Endodermal cell (in vitro differentiated cells): ENCODE results near the gene ZNF345. TPM values are rescaled to one million over a fixed set of nuclear protein-coding genes. Genes with fewer than 3 reads are reported as not detected.
A peak's percentile ranks its signal among the peaks of the same experiment; 100 is the strongest.

ENCODE experiments used
- DNase-seq: peaks from one replicate; pipeline ENCODE4 v3.0.0-alpha.2; 2017
- H3K27ac ChIP-seq: 2 replicates; pipeline ENCODE4 v1.5.1; 2013; ENCODE audit warnings: mild to moderate bottlenecking, low read depth, low read length, moderate library complexity
- H3K27me3 ChIP-seq: 2 replicates; pipeline ENCODE4 v1.6.1; 2013; ENCODE audit warnings: mild to moderate bottlenecking, low read length, moderate library complexity; ENCODE audit not compliant: insufficient read depth, control insufficient read depth, poor library complexity, severe bottlenecking
- H3K36me3 ChIP-seq: 2 replicates; pipeline ENCODE4 v1.7.0; 2013; ENCODE audit warnings: mild to moderate bottlenecking, low read length, moderate library complexity; ENCODE audit not compliant: control insufficient read depth, insufficient read depth
- H3K4me1 ChIP-seq: one replicate; pipeline ENCODE4 v1.7.0; 2013; ENCODE audit warnings: low read length; ENCODE audit not compliant: control insufficient read depth, insufficient read depth
- H3K4me3 ChIP-seq: 2 replicates; pipeline ENCODE4 v1.5.1; 2013; ENCODE audit warnings: mild to moderate bottlenecking, low read length, moderate library complexity
- H3K9ac ChIP-seq: 2 replicates; pipeline ENCODE4 v1.6.1; 2013; ENCODE audit warnings: mild to moderate bottlenecking, low read length, moderate library complexity; ENCODE audit not compliant: poor library complexity, severe bottlenecking; ENCODE audit errors: extremely low read depth
- H3K9me3 ChIP-seq: 2 replicates; pipeline ENCODE4 v1.6.1; 2013; ENCODE audit warnings: mild to moderate bottlenecking, low read length, moderate library complexity; ENCODE audit not compliant: control insufficient read depth
- H3K27ac Mint-ChIP-seq: 2 replicates; pipeline ENCODE4 v1.8.0; 2020; ENCODE audit warnings: mixed read lengths
- H3K27me3 Mint-ChIP-seq: 2 replicates; pipeline ENCODE4 v1.8.0; 2021; ENCODE audit warnings: mild to moderate bottlenecking, mixed read lengths; ENCODE audit not compliant: insufficient read depth
- H3K36me3 Mint-ChIP-seq: 2 replicates; pipeline ENCODE4 v1.8.0; 2020; ENCODE audit warnings: low read depth, mixed read lengths
- H3K4me1 Mint-ChIP-seq: 2 replicates; pipeline ENCODE4 v1.8.0; 2020; ENCODE audit warnings: mixed read lengths
- H3K4me3 Mint-ChIP-seq: 2 replicates; pipeline ENCODE4 v1.8.0; 2020; ENCODE audit warnings: mild to moderate bottlenecking, moderate library complexity, mixed read lengths
- H3K9me3 Mint-ChIP-seq: 2 replicates; pipeline ENCODE4 v1.8.0; 2020; ENCODE audit warnings: mild to moderate bottlenecking, mixed read lengths
- CTCF ChIP-seq: fragments of 200-600 bp; sonication (generic); conservative IDR thresholded peaks from 2 replicates; pipeline ENCODE4 v1.5.0; 2021; ENCODE audit warnings: antibody characterized with exemption, mild to moderate bottlenecking
- WGBS, 2 experiments: methylation state at CpG; one replicate each; pipeline versions ENCODE4 v1.1.5 to v1.1.7; 2013; ENCODE audit warnings: missing lambda C conversion rate in 2 of 2, mixed read lengths in 1 of 2; ENCODE audit not compliant: insufficient coverage in 1 of 2, insufficient read length in 1 of 2; 5-methylcytosine and 5-hydroxymethylcytosine counted together
- long read RNA-seq, 4 experiments: library from polyadenylated mRNA in 2 of 4; library from RNA in 1 of 4; library from capped mRNA in 1 of 4; stranded (forward) in 3 of 4; unstranded in 1 of 4; transcript quantifications; one replicate each; pipeline ENCODE4 v2.0.0, GENCODE V29; 2020 to 2021; ENCODE audit warnings: inconsistent platforms in 1 of 4
- polyA plus RNA-seq, 2 experiments: library from polyadenylated mRNA; stranded (reverse); fragments of 50-300 nt; gene quantifications; one replicate each; pipeline ENCODE4 v1.2.3, GENCODE V29; 2013
- total RNA-seq, 2 donors: library from RNA; stranded (reverse); fragmentation: NEBNext Ultra II Directional in 1 of 2; extraction: Animal tissue kit (Norgen Biotek cat#: 25700) in 1 of 2; gene quantifications; 2 replicates in 1 of 2; 3 replicates in 1 of 2; pipeline ENCODE4 v1.2.1, GENCODE V29; 2021

ZNF345 gene
- 1 to 10 TPM; 7.0 to 9.2 TPM for total RNA-seq
- 5.6 TPM for polyA plus RNA-seq (2013, experiment 1 of 2)
- polyA plus RNA-seq (2013, experiment 2 of 2), result 7.1 TPM
- long read RNA-seq, experiment 1, result 0 reads
- long read RNA-seq, experiment 2, partial matches to known transcripts, result 0 of 9 reads
- long read RNA-seq, experiment 2, other reads (novel, unspliced or antisense), result 5 of 9 reads
- long read RNA-seq, experiment 3, transcript ZNF345-202 (3 exons, 1,971 nt), result major isoform, 14 of 26 reads
- long read RNA-seq, experiment 3, partial matches to known transcripts, result 0 of 26 reads
- long read RNA-seq, experiment 3, other reads (novel, unspliced or antisense), result 8 of 26 reads
- long read RNA-seq, experiment 4, partial matches to known transcripts, result 0 of 2 reads
- long read RNA-seq, experiment 4, other reads (novel, unspliced or antisense), result 0 of 2 reads

GRCh38 chr19:36850559-36851442, at the start of gene ZNF345:
Gene ZNF345 (plus strand): TSS chr19:36850876. CDS start chr19:36876831, 25,955 bp downstream.
- DNase-seq, result peak; percentile 96
- H3K9me3 ChIP-seq, result peaks cover 26% of the 10 kb centered on the region
- Mint-ChIP-seq H3K27ac (no peak within 1 kb of the TSS), H3K4me1 (peaks cover 2% of the 10 kb centered on the region), H3K36me3 (peaks cover 43% of the 10 kb centered on the region), H3K4me3 (no peak within 1 kb of the TSS), H3K9me3 (peaks cover 18% of the 10 kb centered on the region), H3K27me3 (no peaks in the 10 kb centered on the region)
- peaks cover 25% of the 10 kb centered on the region for H3K36me3 ChIP-seq
- TF ChIP-seq CTCF, result no peak
- no peaks in the 10 kb centered on the region for H3K27me3 ChIP-seq
- no peaks in the 10 kb centered on the region for H3K4me1 ChIP-seq
- peak within 1 kb of the TSS; percentile 100 for H3K4me3 ChIP-seq
- peak within 1 kb of the TSS; percentile 87 for H3K27ac ChIP-seq
- 1 to 3% methylated on average over 6 to 43 of the region's 43 CpGs for WGBS, 2 experiments
- H3K9ac ChIP-seq, result peak within 1 kb of the TSS; percentile 84

GRCh38 chr19:36805364-36805763, 45.3 kb upstream of the ZNF345 start:
- H3K9me3 ChIP-seq, result peaks cover 90% of the 10 kb centered on the region
- peaks cover 23% of the 10 kb centered on the region for H3K36me3 ChIP-seq
- DNase-seq, result no peak
- H3K4me1 ChIP-seq, result no peaks in the 10 kb centered on the region
- H3K4me3 Mint-ChIP-seq, result no peak overlapping the region
- H3K27me3 ChIP-seq, result no peaks in the 10 kb centered on the region
- H3K9me3 Mint-ChIP-seq, result peaks cover 78% of the 10 kb centered on the region
- no peak overlapping the region for H3K27ac ChIP-seq
- no peak overlapping the region for H3K27ac Mint-ChIP-seq
- H3K36me3 Mint-ChIP-seq, result peaks cover 66% of the 10 kb centered on the region
- H3K4me1 Mint-ChIP-seq, result no peaks in the 10 kb centered on the region
- 83% methylated on average over 1 of the region's 1 CpG; no CpG with 5 or more reads in 1 of the 2 experiments for WGBS, 2 experiments
- no peak for TF ChIP-seq CTCF
- H3K27me3 Mint-ChIP-seq, result no peaks in the 10 kb centered on the region
- no peak overlapping the region for H3K4me3 ChIP-seq
- H3K9ac ChIP-seq, result no peak overlapping the region

- Histone ChIP-seq H3K9ac (no peak overlapping the region), H3K36me3 (peaks cover 16% of the 10 kb centered on the region), H3K9me3 (peaks cover 90% of the 10 kb centered on the region), H3K4me3 (peak overlapping the region; percentile 45), H3K27ac (no peak overlapping the region), H3K27me3 (no peaks in the 10 kb centered on the region), H3K4me1 (no peaks in the 10 kb centered on the region)
- no peak overlapping the region for H3K27ac Mint-ChIP-seq
- no peak for TF ChIP-seq CTCF
- H3K4me3 Mint-ChIP-seq, result no peak overlapping the region
- no peaks in the 10 kb centered on the region for H3K4me1 Mint-ChIP-seq
- no peak for DNase-seq
- peaks cover 66% of the 10 kb centered on the region for H3K36me3 Mint-ChIP-seq
- no peaks in the 10 kb centered on the region for H3K27me3 Mint-ChIP-seq
- peaks cover 80% of the 10 kb centered on the region for H3K9me3 Mint-ChIP-seq
These were observed 43.6 kb upstream of the ZNF345 start for GRCh38 chr19:36807029-36807428.
